H1 (cell line): ENCODE results near the gene PLCB4. TPM values are rescaled to one million over a fixed set of nuclear protein-coding genes. Genes with fewer than 3 reads are reported as not detected.

ENCODE experiments used
- CHD7 ChIP-seq: fragments of 300-600 bp; sonication (generic); IDR thresholded peaks from 2 replicates; pipeline ENCODE4 v1.7.1; 2012; ENCODE audit warnings: low read length, moderate library complexity, mild to moderate bottlenecking, inconsistent platforms; ENCODE audit not compliant: insufficient replicate concordance
- JUN ChIP-seq: IDR thresholded peaks from 2 replicates; pipeline ENCODE4 v1.6.1; 2011; ENCODE audit warnings: low read depth, mild to moderate bottlenecking, improper control_type of control experiment, low read length
- MAX ChIP-seq: IDR thresholded peaks from 2 replicates; pipeline ENCODE4 v1.6.1; 2012; ENCODE audit warnings: inconsistent platforms
- SAP30 ChIP-seq: fragments of 300-600 bp; sonication (generic); IDR thresholded peaks from 2 replicates; pipeline ENCODE4 v1.7.1; 2012; ENCODE audit warnings: low read length, moderate library complexity, mild to moderate bottlenecking, inconsistent platforms; ENCODE audit not compliant: insufficient read depth, insufficient replicate concordance
- TAF1 ChIP-seq: IDR thresholded peaks from 2 replicates; pipeline ENCODE4 v1.6.1; 2011; ENCODE audit warnings: mild to moderate bottlenecking, low read depth, low read length
- polyA plus RNA-seq, 7 experiments: library from polyadenylated mRNA; depleted of rRNA in 3 of 7; stranded (reverse) in 5 of 7; unstranded in 2 of 7; fragments of >200 nt in 5 of 7; fragments of 200-250 nt in 2 of 7; gene quantifications; 1 replicate in 5 of 7; 2 replicates in 1 of 7; 4 replicates in 1 of 7; pipeline versions ENCODE4 v1.2.1 to v1.2.3, GENCODE V29; 2011 to 2013; ENCODE audit warnings: missing spikeins in 2 of 7, mixed read lengths in 2 of 7
- total RNA-seq: library from RNA; stranded (reverse); fragmentation: NEBNext Ultra II Directional; extraction: Animal tissue kit (Norgen Biotek cat#: 25700); gene quantifications from 2 replicates; pipeline ENCODE4 v1.2.1, GENCODE V29; 2021

The PLCB4 gene
- total and polyA plus RNA-seq, 2 of the 8 experiments (the other 6 are each of a cell fraction or from before 2014, with no cell fraction given) = 3.2 to 14.1 TPM

GRCh38 chr20:9301129-9302090, 232.5 kb downstream of the PLCB4 start (continued):
- TF ChIP-seq CHD7 (no peak), TAF1 (no peak), JUN (no peak), MAX (no peak), SAP30 (no peak)
